ENCODE data around the gene BCL2L13.

BCL2L13 gene

GRCh38 chr22:17656870-17657395 is 18.4 kb downstream of the BCL2L13 start:
- TF ChIP-seq CTCF (IDR thresholded peaks at IDR 0.05), result no peak

- no peak for TF ChIP-seq CTCF (IDR thresholded peaks at IDR 0.05)
Measured at GRCh38 chr22:17664414-17665055, 26.0 kb downstream of the BCL2L13 start.

- TF ChIP-seq CTCF (IDR thresholded peaks at IDR 0.05), result no peak
Measured at GRCh38 chr22:17665248-17665647, 26.7 kb downstream of the BCL2L13 start.

- TF ChIP-seq CTCF (IDR thresholded peaks at IDR 0.05), result no peak
Measured at GRCh38 chr22:17665854-17666253, 27.3 kb downstream of the BCL2L13 start.

GRCh38 chr22:17672417-17672991 is 33.9 kb downstream of the BCL2L13 start:
- TF ChIP-seq CTCF (IDR thresholded peaks at IDR 0.05), result no peak

GRCh38 chr22:17674152-17674551 is 35.6 kb downstream of the BCL2L13 start:
- no peak for TF ChIP-seq CTCF (IDR thresholded peaks at IDR 0.05)

GRCh38 chr22:17675584-17675983 is 37.0 kb downstream of the BCL2L13 start:
- TF ChIP-seq CTCF (IDR thresholded peaks at IDR 0.05), result no peak

All from LNCAP (cell line).